IMR-90 (cell line): ENCODE data around the gene RANBP10. TPM values are rescaled to one million over a fixed set of nuclear protein-coding genes. Genes with fewer than 3 reads are reported as not detected.

Experiments
- ATAC-seq: fragments of 200-7000 bp; cut with Tn5 transposase; 2 replicates; pipeline ENCODE4 v1.9.1; 2020; ENCODE audit warnings: low read depth, mild to moderate bottlenecking, moderate library complexity
- BruUV-seq: library from RNA; stranded (reverse); fragments of 400-500 nt; replicated peaks from 2 replicates; lab custom pipeline; 2021; lab: Mats Ljungman, UMichigan
- CTCF ChIA-PET: fragments of 300-600 bp; formaldehyde crosslinking; extraction: SDS; loops from one replicate; lab custom pipeline; 2021; ENCODE audit warnings: antibody characterized with exemption; lab: Yijun Ruan, JAX
- POLR2A ChIA-PET: fragments of 300-600 bp; sonication (Branson Sonifier 250); formaldehyde crosslinking; loops from one replicate; lab custom pipeline; 2022; ENCODE audit warnings: antibody characterized with exemption; ENCODE audit not compliant: unreplicated experiment; lab: Charles Lee
- DNase-seq: peaks from one replicate; pipeline ENCODE4 v3.0.0; 2013
- H2AFZ ChIP-seq: replicated peaks from 2 replicates; pipeline ENCODE3; 2013; ENCODE audit warnings: low read length, mild to moderate bottlenecking; ENCODE audit not compliant: poor library complexity
- H2AK5ac ChIP-seq: 2 replicates; pipeline ENCODE4 v1.6.1; 2013; ENCODE audit warnings: low read depth, low read length, inconsistent platforms
- H2AK9ac ChIP-seq: replicated peaks from 2 replicates; pipeline ENCODE3; 2013; ENCODE audit warnings: mild to moderate bottlenecking, low read depth, low read length, moderate library complexity; ENCODE audit not compliant: poor library complexity
- H2BK120ac ChIP-seq: 2 replicates; pipeline ENCODE4 v1.6.1; 2013; ENCODE audit warnings: low read depth, low read length, inconsistent platforms
- H2BK15ac ChIP-seq: 3 replicates; pipeline ENCODE4 v1.6.1; 2013; ENCODE audit warnings: low read depth, low read length, inconsistent platforms
- H2BK20ac ChIP-seq: 2 replicates; pipeline ENCODE4 v1.6.1; 2013; ENCODE audit warnings: low read depth, mild to moderate bottlenecking, inconsistent platforms, low read length, moderate library complexity
- H2BK5ac ChIP-seq: 2 replicates; pipeline ENCODE4 v1.6.1; 2013; ENCODE audit warnings: mild to moderate bottlenecking, low read depth, low read length, inconsistent platforms; ENCODE audit not compliant: poor library complexity, severe bottlenecking
- H3K14ac ChIP-seq: replicated peaks from 2 replicates; pipeline ENCODE4 v1.6.1; 2013; ENCODE audit warnings: low read depth, low read length, inconsistent platforms
- H3K18ac ChIP-seq: 2 replicates; pipeline ENCODE4 v1.6.1; 2013; ENCODE audit warnings: low read depth, low read length, control low read depth
- H3K23ac ChIP-seq: 2 replicates; pipeline ENCODE4 v1.6.1; 2013; ENCODE audit warnings: low read depth, low read length, inconsistent platforms
- H3K27ac ChIP-seq: 2 replicates; pipeline ENCODE4 v1.5.1; 2013; ENCODE audit warnings: mild to moderate bottlenecking, control low read depth, low read length; ENCODE audit not compliant: insufficient read depth
- H3K27me3 ChIP-seq: 2 replicates; pipeline ENCODE4 v1.6.1; 2013; ENCODE audit warnings: low read length; ENCODE audit not compliant: control insufficient read depth, insufficient read depth
- H3K36me3 ChIP-seq: 2 replicates; pipeline ENCODE4 v1.6.1; 2013; ENCODE audit warnings: low read length, mixed read lengths; ENCODE audit not compliant: control insufficient read depth, insufficient read depth
- H3K4ac ChIP-seq: 2 replicates; pipeline ENCODE4 v1.6.1; 2013; ENCODE audit warnings: low read depth, low read length, inconsistent platforms
- H3K4me1 ChIP-seq: 2 replicates; pipeline ENCODE4 v1.6.1; 2013; ENCODE audit warnings: low read length, mixed read lengths; ENCODE audit not compliant: control insufficient read depth, insufficient read depth
- H3K4me2 ChIP-seq: 2 replicates; pipeline ENCODE4 v1.6.1; 2013; ENCODE audit warnings: low read depth, mild to moderate bottlenecking, control low read depth, low read length, moderate library complexity
- H3K4me3 ChIP-seq: 2 replicates; pipeline ENCODE4 v1.5.1; 2013; ENCODE audit warnings: low read depth, mild to moderate bottlenecking, control low read depth, low read length, moderate library complexity; ENCODE audit not compliant: insufficient read depth
- H3K56ac ChIP-seq: 2 replicates; pipeline ENCODE4 v1.6.1; 2013; ENCODE audit warnings: low read length, inconsistent platforms; ENCODE audit not compliant: insufficient read depth; ENCODE audit errors: extremely low read depth
- H3K79me1 ChIP-seq, 2 experiments: 2 replicates each; pipeline ENCODE4 v1.6.1; 2013; ENCODE audit warnings: low read length in 2 of 2, inconsistent platforms in 1 of 2, low read depth in 1 of 2
- H3K9ac ChIP-seq: 2 replicates; pipeline ENCODE4 v1.6.1; 2013; ENCODE audit warnings: low read depth, low read length, control low read depth
- H3K9me1 ChIP-seq: 2 replicates; pipeline ENCODE4 v1.6.1; 2013; ENCODE audit warnings: low read length, inconsistent platforms; ENCODE audit not compliant: insufficient read depth
- H3K9me3 ChIP-seq: 2 replicates; pipeline ENCODE4 v1.6.1; 2013; ENCODE audit warnings: low read length; ENCODE audit not compliant: control insufficient read depth, insufficient read depth
- H4K20me1 ChIP-seq: 2 replicates; pipeline ENCODE4 v1.6.1; 2013; ENCODE audit warnings: low read length, inconsistent platforms; ENCODE audit not compliant: insufficient read depth
- H4K5ac ChIP-seq: 2 replicates; pipeline ENCODE4 v1.6.1; 2013; ENCODE audit warnings: mild to moderate bottlenecking, low read depth, low read length, control low read depth
- H4K8ac ChIP-seq, 2 experiments: 2 replicates each; pipeline ENCODE4 v1.6.1; 2013; ENCODE audit warnings: low read depth in 2 of 2, low read length in 2 of 2, control low read depth in 1 of 2, inconsistent platforms in 1 of 2
- H4K91ac ChIP-seq: 2 replicates; pipeline ENCODE4 v1.6.1; 2013; ENCODE audit warnings: low read depth, low read length, inconsistent platforms; ENCODE audit not compliant: insufficient read depth
- BHLHE40 ChIP-seq: fragments of 150-350 bp; IDR thresholded peaks from 2 replicates; pipeline ENCODE4 v1.6.1; 2016; ENCODE audit warnings: mild to moderate bottlenecking, low read depth, low read length
- CHD1 ChIP-seq: IDR thresholded peaks from 2 replicates; pipeline ENCODE4 v1.6.1; 2012; ENCODE audit warnings: low read depth, low read length, improper control_type of control experiment
- FOS ChIP-seq: fragments of 150-350 bp; IDR thresholded peaks from 2 replicates; pipeline ENCODE4 v1.6.1; 2016; ENCODE audit warnings: low read depth, low read length
- MAFK ChIP-seq: IDR thresholded peaks from 2 replicates; pipeline ENCODE4 v1.6.1; 2012; ENCODE audit warnings: low read depth, low read length, improper control_type of control experiment
- MXI1 ChIP-seq: IDR thresholded peaks from 2 replicates; pipeline ENCODE4 v1.6.1; 2012; ENCODE audit warnings: low read depth, mild to moderate bottlenecking, low read length, moderate library complexity, borderline replicate concordance
- POLR2A ChIP-seq: IDR thresholded peaks from 2 replicates; pipeline ENCODE4 v1.6.1; 2012; ENCODE audit warnings: mild to moderate bottlenecking, low read depth, low read length
- RAD21 ChIP-seq: IDR thresholded peaks from 2 replicates; pipeline ENCODE4 v1.6.1; 2012; ENCODE audit warnings: low read length, improper control_type of control experiment
- RCOR1 ChIP-seq: IDR thresholded peaks from 2 replicates; pipeline ENCODE4 v1.6.1; 2012; ENCODE audit warnings: mild to moderate bottlenecking, low read length, improper control_type of control experiment; ENCODE audit not compliant: insufficient replicate concordance
- RFX5 ChIP-seq: IDR thresholded peaks from 2 replicates; pipeline ENCODE4 v1.8.0; 2012; ENCODE audit warnings: low read depth, mild to moderate bottlenecking, low read length, moderate library complexity
- SMC3 ChIP-seq: fragments of 150-350 bp; IDR thresholded peaks from 2 replicates; pipeline ENCODE4 v1.6.1; 2016; ENCODE audit warnings: low read depth, mild to moderate bottlenecking, antibody characterized with exemption, low read length, moderate library complexity
- WGBS, 2 experiments: methylation state at CpG; one replicate each; pipeline versions ENCODE4 v1.1.5 to v1.1.7; 2013; ENCODE audit warnings: missing lambda C conversion rate in 2 of 2; ENCODE audit not compliant: insufficient read length in 1 of 2; ENCODE audit errors: extremely low coverage in 2 of 2; 5-methylcytosine and 5-hydroxymethylcytosine counted together
- dilution Hi-C: fragments of 300-500 bp; cut with HindIII; formaldehyde crosslinking; loops from one replicate; pipeline ENCODE4 v1.14.3; 2018; ENCODE audit warnings: low sequenced_read_pairs; ENCODE audit not compliant: unreplicated experiment
- in situ Hi-C: fragments of 300-500 bp; cut with MboI; formaldehyde crosslinking; loops from 3 replicates; pipeline ENCODE4 v1.14.3; 2019; ENCODE audit warnings: low sequenced_read_pairs, inconsistent platforms, mixed read lengths
- intact Hi-C: fragments of 100-400 bp; cut with micrococcal nuclease; formaldehyde crosslinking; loops from 2 replicates; pipeline ENCODE4 v1.10.0; 2022
- polyA plus RNA-seq, 3 experiments: library from polyadenylated mRNA; depleted of rRNA; stranded (reverse); fragments of >200 nt; gene quantifications; 2 replicates each; pipeline ENCODE4 v1.2.3, GENCODE V29; 2012; ENCODE audit warnings: low replicate concordance in 1 of 3
- total RNA-seq: library from RNA; depleted of rRNA; stranded (reverse); fragments of >200 nt; gene quantifications from 2 replicates; pipeline ENCODE4 v1.2.3, GENCODE V29; 2012
- TF ChIP-seq, protein P1 (sequence below): fragments of 150-350 bp; IDR thresholded peaks from 2 replicates; pipeline ENCODE4 v1.6.1; 2016; ENCODE audit warnings: low read depth, mild to moderate bottlenecking, low read length, moderate library complexity, borderline replicate concordance
- TF ChIP-seq, protein P2 (sequence below): conservative IDR thresholded peaks from 2 replicates; pipeline ENCODE4 v1.5.1; 2012; ENCODE audit warnings: mild to moderate bottlenecking, low read depth, low read length, improper control_type of control experiment
- TF ChIP-seq, protein P3 (sequence below): fragments of 150-350 bp; IDR thresholded peaks from 2 replicates; pipeline ENCODE4 v1.6.1; 2017; ENCODE audit warnings: mild to moderate bottlenecking, antibody characterized with exemption, low read length, low read depth

Gene RANBP10
- total and polyA plus RNA-seq, 2 of the 4 experiments (the other 2 are of a cell fraction) = 2.7 to 12.1 TPM

DNA sequence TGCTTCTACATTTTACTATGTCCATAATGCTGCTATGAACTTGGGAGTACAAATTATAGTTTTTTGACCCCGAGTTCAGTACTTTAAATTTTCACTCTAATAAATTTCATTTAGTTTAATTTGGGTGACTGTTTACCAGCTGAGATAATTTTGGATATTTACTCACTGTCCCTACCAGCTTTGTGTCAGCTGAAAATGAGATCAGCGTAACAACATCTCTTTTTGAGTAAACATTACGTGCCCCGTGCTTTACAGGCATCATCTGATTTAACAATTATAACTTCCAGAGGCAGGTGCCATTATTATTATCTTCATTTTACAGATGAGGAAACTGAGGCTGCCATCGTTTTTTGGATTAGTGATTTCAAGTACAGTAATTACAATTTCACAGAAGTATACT, 102.2 kb downstream of the RANBP10 start:
- Histone ChIP-seq H4K91ac (no peak overlapping the region), H3K79me1 (peaks cover 4 to 50% of the 10 kb centered on the region in 2 experiments), H2AFZ (no peak overlapping the region), H3K4me3 (no peak overlapping the region), H3K36me3 (no peaks in the 10 kb centered on the region), H2AK5ac (no peak overlapping the region), H2BK20ac (no peak overlapping the region), H3K27me3 (no peaks in the 10 kb centered on the region), H3K4me1 (peaks cover 4% of the 10 kb centered on the region; the same call in 1 of the 2 replicates), H3K56ac (no peak overlapping the region), H2AK9ac (no peak overlapping the region), H3K9ac (no peak overlapping the region), H4K5ac (no peak overlapping the region), H2BK5ac (no peak overlapping the region), H3K27ac (no peak overlapping the region), H3K4ac (no peak overlapping the region), H3K18ac (no peak overlapping the region), H3K9me1 (peaks cover 9% of the 10 kb centered on the region), H3K4me2 (no peak overlapping the region), H3K14ac (no peak overlapping the region), H4K20me1 (peaks cover 24% of the 10 kb centered on the region; the same call in 1 of the 2 replicates), H2BK15ac (no peak overlapping the region), H4K8ac (no peak overlapping the region), H2BK120ac (no peak overlapping the region), H3K23ac (no peak overlapping the region), H3K9me3 (no peaks in the 10 kb centered on the region)
- no CpG with 5 or more reads among the region's 5 CpGs for WGBS, 2 experiments
- POLR2A ChIA-PET = no interaction called here
- no TSS peak for BruUV-seq
- ATAC-seq = no peak
- in situ Hi-C loops (no loop called here), intact Hi-C loops (no loop called here), dilution Hi-C loops (no loop called here)
- DNase-seq = no peak
- CTCF ChIA-PET = no interaction called here
- TF ChIP-seq FOS (no peak), RCOR1 (no peak), BHLHE40 (no peak), POLR2A (no peak), RFX5 (no peak), MAFK (no peak), SMC3 (no peak), CHD1 (no peak), RAD21 (no peak), MXI1 (no peak)
- TF ChIP-seq, protein P1, sequence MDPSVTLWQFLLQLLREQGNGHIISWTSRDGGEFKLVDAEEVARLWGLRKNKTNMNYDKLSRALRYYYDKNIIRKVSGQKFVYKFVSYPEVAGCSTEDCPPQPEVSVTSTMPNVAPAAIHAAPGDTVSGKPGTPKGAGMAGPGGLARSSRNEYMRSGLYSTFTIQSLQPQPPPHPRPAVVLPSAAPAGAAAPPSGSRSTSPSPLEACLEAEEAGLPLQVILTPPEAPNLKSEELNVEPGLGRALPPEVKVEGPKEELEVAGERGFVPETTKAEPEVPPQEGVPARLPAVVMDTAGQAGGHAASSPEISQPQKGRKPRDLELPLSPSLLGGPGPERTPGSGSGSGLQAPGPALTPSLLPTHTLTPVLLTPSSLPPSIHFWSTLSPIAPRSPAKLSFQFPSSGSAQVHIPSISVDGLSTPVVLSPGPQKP = no peak
- TF ChIP-seq, protein P2, sequence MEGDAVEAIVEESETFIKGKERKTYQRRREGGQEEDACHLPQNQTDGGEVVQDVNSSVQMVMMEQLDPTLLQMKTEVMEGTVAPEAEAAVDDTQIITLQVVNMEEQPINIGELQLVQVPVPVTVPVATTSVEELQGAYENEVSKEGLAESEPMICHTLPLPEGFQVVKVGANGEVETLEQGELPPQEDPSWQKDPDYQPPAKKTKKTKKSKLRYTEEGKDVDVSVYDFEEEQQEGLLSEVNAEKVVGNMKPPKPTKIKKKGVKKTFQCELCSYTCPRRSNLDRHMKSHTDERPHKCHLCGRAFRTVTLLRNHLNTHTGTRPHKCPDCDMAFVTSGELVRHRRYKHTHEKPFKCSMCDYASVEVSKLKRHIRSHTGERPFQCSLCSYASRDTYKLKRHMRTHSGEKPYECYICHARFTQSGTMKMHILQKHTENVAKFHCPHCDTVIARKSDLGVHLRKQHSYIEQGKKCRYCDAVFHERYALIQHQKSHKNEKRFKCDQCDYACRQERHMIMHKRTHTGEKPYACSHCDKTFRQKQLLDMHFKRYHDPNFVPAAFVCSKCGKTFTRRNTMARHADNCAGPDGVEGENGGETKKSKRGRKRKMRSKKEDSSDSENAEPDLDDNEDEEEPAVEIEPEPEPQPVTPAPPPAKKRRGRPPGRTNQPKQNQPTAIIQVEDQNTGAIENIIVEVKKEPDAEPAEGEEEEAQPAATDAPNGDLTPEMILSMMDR = no peak
- TF ChIP-seq, protein P3, sequence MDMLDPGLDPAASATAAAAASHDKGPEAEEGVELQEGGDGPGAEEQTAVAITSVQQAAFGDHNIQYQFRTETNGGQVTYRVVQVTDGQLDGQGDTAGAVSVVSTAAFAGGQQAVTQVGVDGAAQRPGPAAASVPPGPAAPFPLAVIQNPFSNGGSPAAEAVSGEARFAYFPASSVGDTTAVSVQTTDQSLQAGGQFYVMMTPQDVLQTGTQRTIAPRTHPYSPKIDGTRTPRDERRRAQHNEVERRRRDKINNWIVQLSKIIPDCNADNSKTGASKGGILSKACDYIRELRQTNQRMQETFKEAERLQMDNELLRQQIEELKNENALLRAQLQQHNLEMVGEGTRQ = no peak
